Measurements from ENCODE around the gene SELENOH.
A peak's percentile ranks its signal among the peaks of the same experiment; 100 is the strongest.
"Not testable (repeated sequence)": the region's sequence is repeated elsewhere in the genome, so short reads cannot be mapped to it uniquely, and the experiment has no call there.

SELENOH gene, protein sequence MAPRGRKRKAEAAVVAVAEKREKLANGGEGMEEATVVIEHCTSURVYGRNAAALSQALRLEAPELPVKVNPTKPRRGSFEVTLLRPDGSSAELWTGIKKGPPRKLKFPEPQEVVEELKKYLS

DNA sequence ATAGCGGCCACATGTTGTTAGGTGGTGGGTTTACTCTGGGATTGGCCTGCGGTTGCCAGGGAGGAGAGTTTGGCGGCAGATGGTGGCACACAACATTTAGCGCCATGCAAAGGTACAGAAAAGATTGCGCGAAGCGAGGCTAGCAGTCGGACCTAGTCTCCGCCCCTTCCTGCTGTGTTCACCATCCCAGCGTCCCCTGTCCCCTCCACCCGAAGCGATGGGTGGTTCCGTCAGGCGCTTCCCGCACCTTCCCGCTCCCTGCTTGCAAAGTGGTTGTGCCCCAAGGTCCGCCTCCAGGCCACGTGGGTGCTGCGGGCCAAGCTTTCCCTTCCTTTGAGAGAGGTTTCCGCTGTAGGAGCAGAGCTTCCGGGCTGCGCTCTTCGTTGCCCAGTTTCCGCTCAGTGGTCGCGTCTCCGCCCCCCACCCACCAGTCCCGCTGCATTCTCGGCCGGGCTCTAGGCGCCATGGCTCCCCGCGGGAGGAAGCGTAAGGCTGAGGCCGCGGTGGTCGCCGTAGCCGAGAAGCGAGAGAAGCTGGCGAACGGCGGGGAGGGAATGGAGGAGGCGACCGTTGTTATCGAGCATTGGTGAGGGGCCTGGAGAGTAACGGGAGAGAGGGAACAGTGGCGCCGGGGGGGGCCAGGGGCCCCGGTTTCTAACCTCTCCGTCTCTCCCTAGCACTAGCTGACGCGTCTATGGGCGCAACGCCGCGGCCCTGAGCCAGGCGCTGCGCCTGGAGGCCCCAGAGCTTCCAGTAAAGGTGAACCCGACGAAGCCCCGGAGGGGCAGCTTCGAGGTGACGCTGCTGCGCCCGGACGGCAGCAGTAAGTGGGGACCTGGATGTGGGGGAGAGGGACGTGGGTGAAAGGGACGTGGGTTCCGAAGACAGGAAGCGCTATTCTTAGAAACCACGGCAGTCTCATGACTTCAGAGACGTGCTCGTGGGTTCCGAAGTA lies at the start of gene SELENOH:
TSS of gene SELENOH (plus strand) at position 360 of the 955 bp plus-strand sequence. CDS start at position 465, 105 bp downstream.
- H3K27ac ChIP-seq, result peak within 1 kb of the TSS; percentile 85
- TF ChIP-seq, protein P1, sequence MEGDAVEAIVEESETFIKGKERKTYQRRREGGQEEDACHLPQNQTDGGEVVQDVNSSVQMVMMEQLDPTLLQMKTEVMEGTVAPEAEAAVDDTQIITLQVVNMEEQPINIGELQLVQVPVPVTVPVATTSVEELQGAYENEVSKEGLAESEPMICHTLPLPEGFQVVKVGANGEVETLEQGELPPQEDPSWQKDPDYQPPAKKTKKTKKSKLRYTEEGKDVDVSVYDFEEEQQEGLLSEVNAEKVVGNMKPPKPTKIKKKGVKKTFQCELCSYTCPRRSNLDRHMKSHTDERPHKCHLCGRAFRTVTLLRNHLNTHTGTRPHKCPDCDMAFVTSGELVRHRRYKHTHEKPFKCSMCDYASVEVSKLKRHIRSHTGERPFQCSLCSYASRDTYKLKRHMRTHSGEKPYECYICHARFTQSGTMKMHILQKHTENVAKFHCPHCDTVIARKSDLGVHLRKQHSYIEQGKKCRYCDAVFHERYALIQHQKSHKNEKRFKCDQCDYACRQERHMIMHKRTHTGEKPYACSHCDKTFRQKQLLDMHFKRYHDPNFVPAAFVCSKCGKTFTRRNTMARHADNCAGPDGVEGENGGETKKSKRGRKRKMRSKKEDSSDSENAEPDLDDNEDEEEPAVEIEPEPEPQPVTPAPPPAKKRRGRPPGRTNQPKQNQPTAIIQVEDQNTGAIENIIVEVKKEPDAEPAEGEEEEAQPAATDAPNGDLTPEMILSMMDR (conservative IDR thresholded peaks at IDR 0.05), result no peak
- TF ChIP-seq ZFX (IDR thresholded peaks at IDR 0.05), result peak; percentile 43

DNA sequence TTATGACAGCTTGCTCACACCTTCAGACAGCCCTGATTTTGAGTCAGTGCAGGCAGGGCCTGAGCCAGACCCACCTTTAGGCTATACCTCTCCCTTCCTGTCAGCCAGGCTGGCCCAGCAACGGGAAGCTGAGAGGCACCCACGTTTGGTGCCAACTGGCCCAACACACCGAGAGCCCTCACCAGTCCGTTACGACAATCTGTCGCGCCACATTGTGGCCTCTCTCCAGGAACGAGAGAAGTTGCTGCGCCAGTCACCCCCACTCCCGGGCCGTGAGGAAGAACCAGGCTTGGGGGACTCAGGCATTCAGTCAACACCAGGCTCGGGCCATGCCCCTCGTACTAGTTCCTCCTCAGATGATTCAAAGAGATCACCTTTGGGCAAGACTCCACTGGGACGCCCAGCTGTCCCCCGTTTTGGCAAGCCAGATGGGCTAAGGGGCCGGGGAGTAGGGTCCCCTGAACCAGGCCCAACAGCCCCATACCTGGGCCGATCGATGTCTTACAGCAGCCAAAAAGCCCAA lies 42.4 kb upstream of the SELENOH start:
- H3K27ac ChIP-seq, result no peak overlapping the region
- TF ChIP-seq, protein P1 (conservative IDR thresholded peaks at IDR 0.05), result no peak
- no peak for TF ChIP-seq ZFX (IDR thresholded peaks at IDR 0.05)

DNA sequence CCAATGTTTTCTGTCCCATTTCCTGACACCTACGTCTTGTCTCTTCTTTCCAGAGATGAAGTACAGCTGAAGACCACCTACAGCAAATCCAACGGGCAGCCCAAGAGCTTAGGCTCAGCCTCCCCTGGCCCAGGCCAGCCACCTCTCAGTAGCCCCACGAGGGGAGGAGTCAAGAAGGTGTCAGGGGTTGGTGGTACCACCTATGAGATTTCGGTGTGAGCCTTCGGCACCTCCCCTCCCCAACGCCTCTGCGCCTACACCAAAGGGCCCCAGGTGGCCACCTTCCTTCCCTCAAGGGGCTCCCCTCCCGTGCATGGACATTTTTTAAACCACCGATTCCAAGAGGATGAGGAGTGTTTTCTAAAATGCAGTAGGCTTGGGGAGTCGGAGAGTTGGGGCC lies 41.5 kb upstream of the SELENOH start:
- no peak overlapping the region for H3K27ac ChIP-seq
- TF ChIP-seq ZFX (IDR thresholded peaks at IDR 0.05), result no peak
- TF ChIP-seq, protein P1 (conservative IDR thresholded peaks at IDR 0.05), result no peak

DNA sequence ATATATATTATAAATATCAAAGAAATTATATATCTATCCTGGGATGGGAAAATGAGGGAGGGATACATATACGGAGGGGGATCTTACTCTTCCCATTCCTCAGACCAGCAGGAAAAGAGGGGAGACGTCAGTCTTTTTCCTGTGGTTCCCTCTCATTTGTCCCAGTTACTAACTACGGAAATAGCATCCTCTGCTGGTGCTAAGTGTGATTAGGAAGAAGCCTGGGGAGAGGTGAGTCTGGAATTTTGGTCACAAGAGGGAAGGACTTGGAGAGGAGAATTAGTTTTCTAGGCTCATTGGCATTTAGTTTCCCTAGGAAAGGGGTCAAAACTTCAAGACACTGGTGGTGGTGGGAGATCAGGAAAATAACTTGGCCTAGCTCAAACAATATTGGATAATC lies 40.9 kb upstream of the SELENOH start:
- no peak overlapping the region for H3K27ac ChIP-seq
- TF ChIP-seq ZFX (IDR thresholded peaks at IDR 0.05), result no peak
- TF ChIP-seq, protein P1 (conservative IDR thresholded peaks at IDR 0.05), result no peak

DNA sequence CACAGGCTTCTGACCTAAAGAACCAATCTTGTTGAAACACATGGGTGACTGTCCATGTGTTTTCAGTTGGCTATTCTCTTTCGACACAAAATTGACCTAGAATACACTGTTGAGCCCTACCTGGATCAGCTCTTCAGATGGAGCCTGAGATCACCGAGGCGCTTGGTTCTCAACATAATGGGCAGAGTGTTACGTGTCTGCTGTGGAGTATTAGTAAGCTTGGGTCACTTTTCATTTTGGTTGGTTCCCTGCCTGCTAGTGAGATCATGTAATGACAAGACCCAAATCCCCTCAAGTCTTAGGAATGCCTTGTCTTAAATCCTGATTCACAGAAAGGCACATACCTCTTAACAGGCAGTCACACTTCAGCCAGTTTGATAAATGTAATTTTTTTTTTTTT lies 38.0 kb upstream of the SELENOH start:
- no peak overlapping the region for H3K27ac ChIP-seq
- no peak for TF ChIP-seq ZFX (IDR thresholded peaks at IDR 0.05)
- TF ChIP-seq, protein P1 (conservative IDR thresholded peaks at IDR 0.05), result no peak

DNA sequence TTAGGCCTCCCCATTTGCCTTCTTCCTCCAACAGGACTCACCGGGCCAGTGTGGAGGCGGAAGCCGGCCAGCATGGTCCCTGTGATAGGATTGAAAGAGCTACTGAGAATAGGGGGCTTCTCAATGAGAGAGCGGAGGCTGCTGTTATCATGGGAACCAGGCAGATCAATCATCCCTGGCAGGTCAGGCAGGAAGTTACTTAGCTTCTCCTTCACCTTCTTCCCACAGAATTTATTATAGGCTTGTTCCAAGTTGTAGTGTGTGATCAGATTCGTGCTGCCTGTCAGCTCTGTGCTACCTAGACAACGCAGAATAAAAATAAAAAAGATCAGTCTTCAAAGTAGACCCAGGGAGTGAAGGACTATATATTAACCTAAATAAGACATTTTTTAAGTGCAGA lies 36.4 kb upstream of the SELENOH start:
- TF ChIP-seq, protein P1 (conservative IDR thresholded peaks at IDR 0.05), result no peak
- TF ChIP-seq ZFX (IDR thresholded peaks at IDR 0.05), result no peak

DNA sequence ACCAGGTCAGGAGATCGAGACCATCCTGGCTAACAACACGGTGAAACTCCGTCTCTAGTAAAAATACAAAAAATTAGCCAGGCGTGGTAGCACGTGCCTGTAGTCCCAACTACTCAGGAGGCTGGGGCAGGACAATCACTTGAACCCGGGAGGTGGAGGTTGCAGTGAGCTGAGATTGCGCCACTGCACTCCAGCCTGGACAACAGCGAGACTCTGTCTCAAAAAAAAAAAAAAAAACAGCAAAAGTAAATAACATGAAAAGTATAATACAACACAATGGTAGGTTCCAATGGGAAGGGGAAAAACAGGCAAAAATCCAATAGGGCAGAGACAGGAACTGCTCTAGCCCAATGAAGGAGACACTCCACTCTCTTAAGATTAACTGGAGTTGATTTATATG lies 35.9 kb upstream of the SELENOH start:
- H3K27ac ChIP-seq, result not testable (repeated sequence)

More for the DNA sequence above, 36.4 kb upstream of the SELENOH start:
- no peak overlapping the region for H3K27ac ChIP-seq

All from C4-2B (cell line).